GM12878 (cell line): ENCODE measurements around the gene RPL36. TPM values are rescaled to one million over a fixed set of nuclear protein-coding genes. Genes with fewer than 3 reads are reported as not detected.

ENCODE experiments used
- ATAC-seq: fragments of 200-7000 bp; cut with Tn5 transposase; 3 replicates; pipeline ENCODE4 v1.9.1; 2020; ENCODE audit warnings: mild to moderate bottlenecking, moderate library complexity
- BruUV-seq: library from RNA; stranded (reverse); fragments of 400-500 nt; replicated peaks from 2 replicates; lab custom pipeline; 2021; lab: Mats Ljungman, UMichigan
- CTCF ChIA-PET: fragments of 300-600 bp; sonication (Branson Sonifier 250); formaldehyde crosslinking; extraction: SDS; loops from one replicate; lab custom pipeline; 2021; ENCODE audit warnings: inconsistent platforms; lab: Yijun Ruan, JAX
- POLR2A ChIA-PET: fragments of 350-600 bp; formaldehyde crosslinking; extraction: SDS; loops from one replicate; lab custom pipeline; 2021; ENCODE audit warnings: inconsistent platforms; lab: Charles Lee
- RAD21 ChIA-PET: fragments of 300-600 bp; sonication (Branson Sonifier 250); formaldehyde crosslinking; loops from one replicate; lab custom pipeline; 2023; ENCODE audit warnings: antibody characterized with exemption; ENCODE audit not compliant: unreplicated experiment; lab: Charles Lee
- SMC1A ChIA-PET: fragments of 300-600 bp; sonication (Branson Sonifier 250); formaldehyde crosslinking; loops from one replicate; lab custom pipeline; 2023; ENCODE audit not compliant: unreplicated experiment, uncharacterized antibody; lab: Charles Lee
- DNase-seq: peaks from one replicate; pipeline ENCODE4 v3.0.0-alpha.2; 2011; ENCODE audit warnings: low read depth, low spot score
- FAIRE-seq: peaks from 3 replicates; lab custom pipeline; 2011; peaks lifted over from hg19 to GRCh38; lab: Jason Lieb, UNC
- H2AFZ ChIP-seq: 2 replicates; pipeline ENCODE4 v1.6.0; 2011; ENCODE audit warnings: low read depth, low read length, control low read depth; ENCODE audit not compliant: control insufficient read depth
- H3K27ac ChIP-seq: 2 replicates; pipeline ENCODE4 v1.5.1; 2011; ENCODE audit warnings: control low read depth; ENCODE audit not compliant: control insufficient read depth, insufficient read depth
- H3K27me3 ChIP-seq, 2 experiments: replicated peaks in 1 of 2; 2 replicates each; pipeline versions ENCODE4 v1.6.0 to v1.6.1; 2011; ENCODE audit warnings: low read length in 1 of 2; ENCODE audit not compliant: control insufficient read depth in 2 of 2, insufficient read depth in 2 of 2
- H3K36me3 ChIP-seq, 2 experiments: 2 replicates each; pipeline ENCODE4 v1.5.1; 2011; ENCODE audit warnings: low read length in 1 of 2; ENCODE audit not compliant: control insufficient read depth in 2 of 2, insufficient read depth in 2 of 2
- H3K4me1 ChIP-seq: 2 replicates; pipeline ENCODE4 v1.6.1; 2011; ENCODE audit warnings: mild to moderate bottlenecking, low read length, moderate library complexity, mixed read lengths; ENCODE audit not compliant: control insufficient read depth, insufficient read depth
- H3K4me2 ChIP-seq: 2 replicates; pipeline ENCODE4 v1.6.0; 2011; ENCODE audit warnings: control low read depth; ENCODE audit not compliant: control insufficient read depth, insufficient read depth
- H3K4me3 ChIP-seq: fragments of 200-600 bp; sonication (generic); 2 replicates; pipeline ENCODE4 v1.5.1; 2016
- H3K79me2 ChIP-seq: 2 replicates; pipeline ENCODE4 v1.6.0; 2011; ENCODE audit warnings: low read length; ENCODE audit not compliant: control insufficient read depth, insufficient read depth
- H3K9ac ChIP-seq: 2 replicates; pipeline ENCODE4 v1.8.0; 2011; ENCODE audit warnings: low read length, control low read depth, mixed read lengths; ENCODE audit not compliant: control insufficient read depth, insufficient read depth
- H3K9me3 ChIP-seq: replicated peaks from 3 replicates; pipeline ENCODE4 v1.5.1; 2011; ENCODE audit warnings: mild to moderate bottlenecking, low read length; ENCODE audit not compliant: control insufficient read depth, insufficient read depth
- H4K20me1 ChIP-seq: 2 replicates; pipeline ENCODE4 v1.6.0; 2011; ENCODE audit not compliant: control insufficient read depth, insufficient read depth
- ETV6 ChIP-seq, 2 experiments: fragments of 450-650 bp in 1 of 2; IDR thresholded peaks in 1 of 2; conservative IDR thresholded peaks in 1 of 2; 2 replicates each; pipeline ENCODE4 v1.6.1; 2014; ENCODE audit warnings: antibody characterized with exemption in 1 of 2, borderline replicate concordance in 1 of 2, low read depth in 1 of 2, mild to moderate bottlenecking in 1 of 2, moderate library complexity in 1 of 2
- MLLT1 ChIP-seq: fragments of 450-650 bp; IDR thresholded peaks from 2 replicates; pipeline ENCODE4 v1.6.1; 2016; ENCODE audit warnings: mild to moderate bottlenecking
- POLR2A ChIP-seq: IDR thresholded peaks from 2 replicates; pipeline ENCODE4 v1.6.1; 2011; ENCODE audit warnings: low read depth, mild to moderate bottlenecking, low read length
- POLR2AphosphoS5 ChIP-seq: IDR thresholded peaks from 2 replicates; pipeline ENCODE4 v1.6.1; 2011; ENCODE audit warnings: mild to moderate bottlenecking, low read length, inconsistent platforms
- RAD21 ChIP-seq: IDR thresholded peaks from 2 replicates; pipeline ENCODE4 v1.6.1; 2011; ENCODE audit warnings: mild to moderate bottlenecking, low read depth, low read length, moderate library complexity; ENCODE audit not compliant: insufficient read depth
- TCF7 ChIP-seq: IDR thresholded peaks from 2 replicates; pipeline ENCODE4 v1.6.1; 2014; ENCODE audit warnings: antibody characterized with exemption, borderline replicate concordance
- WGBS: methylation state at CpG from one replicate; pipeline ENCODE4 v1.1.6; 2016; ENCODE audit warnings: low lambda C conversion rate; ENCODE audit not compliant: insufficient replicate concordance, insufficient coverage; ENCODE audit errors: missing lambda C conversion rate; 5-methylcytosine and 5-hydroxymethylcytosine counted together
- in situ Hi-C: fragments of 300-500 bp; cut with MboI; formaldehyde crosslinking; loops from 9 replicates; pipeline ENCODE4 v1.14.3; 2018; ENCODE audit warnings: mixed read lengths
- intact Hi-C: fragments of 100-400 bp; cut with micrococcal nuclease; formaldehyde crosslinking; loops from one replicate; pipeline ENCODE4 v1.14.2; 2022; ENCODE audit not compliant: unreplicated experiment
- polyA plus RNA-seq, 11 experiments: library from polyadenylated mRNA; depleted of rRNA in 4 of 11; unstranded in 6 of 11; stranded (reverse) in 5 of 11; fragments of >200 nt; fragmentation: Nextera tagmentation in 4 of 11; fragmentation: Illumina TruSeq in 1 of 11; extraction: Ambion mirVana in 4 of 11; extraction: Trizol in 1 of 11; gene quantifications; 1 replicate in 1 of 11; 2 replicates in 10 of 11; pipeline versions ENCODE4 v1.2.1 to v1.2.3, GENCODE V29; 2011 to 2016; ENCODE audit warnings: inconsistent platforms in 2 of 11, missing spikeins in 2 of 11, low read depth in 1 of 11
- total RNA-seq, 4 experiments: library from RNA; depleted of rRNA in 3 of 4; stranded (reverse); fragments of >200 nt in 3 of 4; fragmentation: Illumina TruSeq in 1 of 4; extraction: Trizol in 1 of 4; gene quantifications; 2 replicates each; pipeline versions ENCODE4 v1.2.1 to v1.2.3, GENCODE V29; 2013 to 2021
- TF ChIP-seq, protein P1 (sequence below): fragments of 450-650 bp; formaldehyde crosslinking; IDR thresholded peaks from 2 replicates; pipeline ENCODE4 v1.4.0; 2020; ENCODE audit warnings: mild to moderate bottlenecking, moderate library complexity

The RPL36 gene
- total and polyA plus RNA-seq, 10 of the 15 experiments (the other 5 are each of a cell fraction or from before 2014, with no cell fraction given) = 374 to 4,942 (median 2,053) TPM

DNA sequence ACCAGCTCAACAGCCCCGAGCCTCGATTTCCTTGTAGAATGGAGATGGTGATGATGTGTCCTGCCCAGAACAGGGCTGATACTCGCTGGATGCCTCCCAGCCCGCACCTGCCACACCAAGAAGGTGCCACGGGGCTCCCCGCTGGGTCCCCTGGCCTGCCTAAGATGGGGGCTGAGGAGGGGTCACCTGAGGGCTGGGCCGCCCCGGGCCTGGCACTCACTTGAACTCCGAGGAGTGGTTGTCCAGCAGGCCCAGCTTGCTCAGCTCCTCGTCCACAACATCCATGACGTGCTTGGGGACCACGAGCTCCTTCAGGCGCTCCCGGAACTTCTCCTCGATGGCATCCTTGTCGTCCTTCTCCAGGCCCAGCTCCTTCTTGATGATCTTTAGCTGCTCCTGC is 15.5 kb downstream of the RPL36 start:
- Histone ChIP-seq H4K20me1 (no peaks in the 10 kb centered on the region), H2AFZ (no peak overlapping the region), H3K4me1 (no peaks in the 10 kb centered on the region), H3K27me3 (no peaks in the 10 kb centered on the region), H3K9ac (no peak overlapping the region), H3K36me3 (peaks cover 27 to 39% of the 10 kb centered on the region in 2 experiments), H3K79me2 (no peaks in the 10 kb centered on the region), H3K4me2 (no peak overlapping the region), H3K4me3 (no peak overlapping the region), H3K27ac (no peak overlapping the region), H3K9me3 (no peaks in the 10 kb centered on the region; the same call in 2 of the 3 replicates)
- TF ChIP-seq POLR2AphosphoS5 (0 out of 2 replicates have a peak, but pooled peaks have one; percentile 31), RAD21 (no peak), POLR2A (peak; percentile 55), MLLT1 (no peak)
- DNase-seq (no peak), FAIRE-seq (no peak), ATAC-seq (no peak)
- ChIA-PET CTCF (interaction anchor here (1.2 kb wide), 2 partner anchors 16 to 18 kb away, joined by 3 read pairs; no protein-coding TSS in a partner anchor), RAD21 (no interaction called here), SMC1A (no interaction called here), POLR2A (interaction anchor here (0.6 kb wide), 1 partner anchor 81 kb away, joined by 8 read pairs; no protein-coding TSS in a partner anchor)
- intact Hi-C loops = no loop called here
- BruUV-seq = no TSS peak
- WGBS = 92% methylated on average over 16 of the region's 16 CpGs
- in situ Hi-C loops = no loop called here

- ATAC-seq (no peak), DNase-seq (no peak), FAIRE-seq (no peak)
- peaks cover 29 to 47% of the 10 kb centered on the region in 2 experiments for H3K36me3 ChIP-seq
- no TSS peak for BruUV-seq
- H3K27me3 ChIP-seq = no peaks in the 10 kb centered on the region
- ChIA-PET POLR2A (no interaction called here), SMC1A (interaction anchor here (0.6 kb wide), 1 partner anchor 1604 kb away, joined by 3 read pairs; no protein-coding TSS in a partner anchor), RAD21 (no interaction called here), CTCF (interaction anchor here (1.2 kb wide), 1 partner anchor 18 kb away, joined by 3 read pairs; no protein-coding TSS in a partner anchor)
- no peaks in the 10 kb centered on the region; the same call in 2 of the 3 replicates for H3K9me3 ChIP-seq
- WGBS = 96% methylated on average over 35 of the region's 35 CpGs
- H3K9ac ChIP-seq = no peak overlapping the region
- H3K27ac ChIP-seq = no peak overlapping the region
- H3K4me3 ChIP-seq = no peak overlapping the region
- no peaks in the 10 kb centered on the region for H3K4me1 ChIP-seq
- no peak overlapping the region for H2AFZ ChIP-seq
- H3K4me2 ChIP-seq = no peak overlapping the region
- in situ Hi-C loops = no loop called here
- H4K20me1 ChIP-seq = no peaks in the 10 kb centered on the region
- no peaks in the 10 kb centered on the region for H3K79me2 ChIP-seq
- intact Hi-C loops = no loop called here
- TF ChIP-seq ETV6 (conservative IDR thresholded peaks at IDR 0.05 in 1 of 2, IDR thresholded peaks at IDR 0.05 in 1 of 2; ENCODE audit: borderline replicate concordance in 1 of 2, low read depth in 1 of 2) (no peak), TCF7 (no peak)
- TF ChIP-seq, protein P1, sequence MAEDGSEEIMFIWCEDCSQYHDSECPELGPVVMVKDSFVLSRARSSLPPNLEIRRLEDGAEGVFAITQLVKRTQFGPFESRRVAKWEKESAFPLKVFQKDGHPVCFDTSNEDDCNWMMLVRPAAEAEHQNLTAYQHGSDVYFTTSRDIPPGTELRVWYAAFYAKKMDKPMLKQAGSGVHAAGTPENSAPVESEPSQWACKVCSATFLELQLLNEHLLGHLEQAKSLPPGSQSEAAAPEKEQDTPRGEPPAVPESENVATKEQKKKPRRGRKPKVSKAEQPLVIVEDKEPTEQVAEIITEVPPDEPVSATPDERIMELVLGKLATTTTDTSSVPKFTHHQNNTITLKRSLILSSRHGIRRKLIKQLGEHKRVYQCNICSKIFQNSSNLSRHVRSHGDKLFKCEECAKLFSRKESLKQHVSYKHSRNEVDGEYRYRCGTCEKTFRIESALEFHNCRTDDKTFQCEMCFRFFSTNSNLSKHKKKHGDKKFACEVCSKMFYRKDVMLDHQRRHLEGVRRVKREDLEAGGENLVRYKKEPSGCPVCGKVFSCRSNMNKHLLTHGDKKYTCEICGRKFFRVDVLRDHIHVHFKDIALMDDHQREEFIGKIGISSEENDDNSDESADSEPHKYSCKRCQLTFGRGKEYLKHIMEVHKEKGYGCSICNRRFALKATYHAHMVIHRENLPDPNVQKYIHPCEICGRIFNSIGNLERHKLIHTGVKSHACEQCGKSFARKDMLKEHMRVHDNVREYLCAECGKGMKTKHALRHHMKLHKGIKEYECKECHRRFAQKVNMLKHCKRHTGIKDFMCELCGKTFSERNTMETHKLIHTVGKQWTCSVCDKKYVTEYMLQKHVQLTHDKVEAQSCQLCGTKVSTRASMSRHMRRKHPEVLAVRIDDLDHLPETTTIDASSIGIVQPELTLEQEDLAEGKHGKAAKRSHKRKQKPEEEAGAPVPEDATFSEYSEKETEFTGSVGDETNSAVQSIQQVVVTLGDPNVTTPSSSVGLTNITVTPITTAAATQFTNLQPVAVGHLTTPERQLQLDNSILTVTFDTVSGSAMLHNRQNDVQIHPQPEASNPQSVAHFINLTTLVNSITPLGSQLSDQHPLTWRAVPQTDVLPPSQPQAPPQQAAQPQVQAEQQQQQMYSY (CRISPR knock-in tag) = no peak
Observed at GRCh38 chr19:5706876-5707573, 16.9 kb downstream of the RPL36 start.
